CD4-positive, alpha-beta T cell (primary cell): Measurements from ENCODE around the gene GET3. TPM values are rescaled to one million over a fixed set of nuclear protein-coding genes. Genes with fewer than 3 reads are reported as not detected.
A peak's percentile ranks its signal among the peaks of the same experiment; 100 is the strongest.

Source experiments
- ATAC-seq: fragments of 200-7000 bp; cut with Tn5 transposase; one replicate; pipeline ENCODE4 v1.10.0; 2022; ENCODE audit warnings: mild to moderate bottlenecking; ENCODE audit not compliant: poor library complexity
- CTCF ChIA-PET: fragments of 350-600 bp; sonication (Branson Sonifier 250); formaldehyde crosslinking; loops from one replicate; lab custom pipeline; 2021; ENCODE audit warnings: antibody characterized with exemption, inconsistent platforms; lab: Charles Lee
- POLR2A ChIA-PET: fragments of 350-600 bp; sonication (Branson Sonifier 250); formaldehyde crosslinking; loops from one replicate; lab custom pipeline; 2021; ENCODE audit warnings: antibody characterized with exemption, inconsistent platforms; lab: Charles Lee
- DNase-seq, 14 experiments: peaks; one replicate each; pipeline ENCODE4 v3.0.0-alpha.2; 2013 to 2020; ENCODE audit warnings: mixed read lengths in 2 of 14
- H3K27ac ChIP-seq, 2 donors: one replicate each; pipeline versions ENCODE4 v1.5.1 to v1.7.0; 2013; ENCODE audit warnings: low read length in 2 of 2, low read depth in 1 of 2, mild to moderate bottlenecking in 1 of 2
- H3K27me3 ChIP-seq, 2 experiments: 1 replicate in 1 of 2; 2 replicates in 1 of 2; pipeline versions ENCODE4 v1.6.1 to v1.7.0; 2013; ENCODE audit warnings: low read length in 2 of 2, control low read depth in 1 of 2, mild to moderate bottlenecking in 1 of 2, moderate library complexity in 1 of 2; ENCODE audit not compliant: insufficient read depth in 2 of 2, control insufficient read depth in 1 of 2
- H3K36me3 ChIP-seq: one replicate; pipeline ENCODE4 v1.6.1; 2013; ENCODE audit warnings: low read length, control low read depth; ENCODE audit not compliant: insufficient read depth
- H3K4me1 ChIP-seq: one replicate; pipeline ENCODE4 v1.6.1; 2013; ENCODE audit warnings: low read length, control low read depth; ENCODE audit not compliant: insufficient read depth
- H3K4me3 ChIP-seq: one replicate; pipeline ENCODE4 v1.5.1; 2013; ENCODE audit warnings: mild to moderate bottlenecking, low read length, moderate library complexity
- H3K9me3 ChIP-seq, 2 experiments: 1 replicate in 1 of 2; 2 replicates in 1 of 2; pipeline versions ENCODE4 v1.6.1 to v1.7.0; 2013; ENCODE audit warnings: low read length in 2 of 2, mild to moderate bottlenecking in 2 of 2, control low read depth in 1 of 2, moderate library complexity in 1 of 2; ENCODE audit not compliant: control insufficient read depth in 1 of 2, insufficient read depth in 1 of 2
- H3K27ac Mint-ChIP-seq: one replicate; pipeline ENCODE4 v1.8.0; 2020; ENCODE audit warnings: mixed read lengths
- H3K27me3 Mint-ChIP-seq: one replicate; pipeline ENCODE4 v1.8.0; 2021; ENCODE audit warnings: mixed read lengths
- H3K36me3 Mint-ChIP-seq: one replicate; pipeline ENCODE4 v1.8.0; 2021; ENCODE audit warnings: low read depth, mixed read lengths
- H3K4me1 Mint-ChIP-seq: one replicate; pipeline ENCODE4 v1.8.0; 2021; ENCODE audit warnings: low read depth, mixed read lengths
- H3K4me3 Mint-ChIP-seq: one replicate; pipeline ENCODE4 v1.8.0; 2020; ENCODE audit warnings: mild to moderate bottlenecking, mixed read lengths
- H3K9me3 Mint-ChIP-seq: one replicate; pipeline ENCODE4 v1.8.0; 2020; ENCODE audit warnings: mixed read lengths
- CTCF ChIP-seq: fragments of 200-600 bp; IDR thresholded peaks from one replicate; pipeline ENCODE4 v1.8.0; 2022; ENCODE audit warnings: antibody characterized with exemption, mild to moderate bottlenecking
- intact Hi-C, 2 experiments: fragments of 100-400 bp; cut with DNase I in 1 of 2; cut with micrococcal nuclease in 1 of 2; formaldehyde crosslinking; loops; one replicate each; pipeline versions ENCODE4 v1.15.1 to v1.9.0; 2023 to 2025; cut with DNase I, micrococcal nuclease
- total RNA-seq, 174 experiments: library from RNA in 2 of 174; stranded (reverse) in 2 of 174; gene quantifications; one replicate each; pipeline ENCODE4 v1.2.3 and lab custom pipeline; 2021 to 2026

The GET3 gene
- total RNA-seq, 2 experiments from 2014 or later, result 13.9 to 14.5 TPM

DNA sequence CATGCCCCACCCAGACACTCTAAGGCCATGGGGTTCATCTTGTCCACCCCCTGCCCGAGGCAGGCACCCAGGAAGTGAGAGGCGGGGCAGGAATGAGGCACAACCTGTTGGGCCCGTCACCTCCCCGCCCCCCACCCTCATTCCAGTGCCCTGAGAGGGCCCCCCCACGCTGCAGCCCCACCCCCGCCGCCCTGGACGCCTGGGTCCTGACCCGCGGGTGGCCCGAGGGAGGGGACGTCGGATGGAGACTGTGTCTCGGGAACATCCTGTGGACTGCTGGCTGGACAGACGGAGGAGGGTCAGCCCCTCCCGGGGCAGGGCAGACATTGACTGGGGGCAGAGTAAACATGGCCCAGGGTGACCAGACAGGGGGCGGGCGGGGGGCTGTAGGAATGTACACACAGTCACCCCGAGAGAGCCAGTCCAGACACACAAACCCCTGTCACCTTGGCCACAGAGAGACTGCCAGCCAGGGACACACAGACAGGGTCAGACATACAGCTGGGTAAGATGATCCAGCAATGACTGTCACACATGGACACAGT is 46.6 kb downstream of the GET3 start:
- no peaks in the 10 kb centered on the region for H3K9me3 Mint-ChIP-seq
- POLR2A ChIA-PET, result interaction anchor here (1.3 to 3.9 kb wide), 2 partner anchors 9 to 10 kb away, joined by 3 to 348 read pairs; partner anchors contain the start of gene JUNB
- CTCF ChIA-PET, result interaction anchor here (1.8 kb wide), 1 partner anchor 9 kb away, joined by 14 read pairs; no protein-coding TSS in a partner anchor
- peak overlapping the region; percentile 74 for H3K4me3 Mint-ChIP-seq
- ATAC-seq (no peak), DNase-seq (peak in 4 of 14 experiments; percentile 26 to 61 (median 52))
- Histone ChIP-seq H3K27ac (peak overlapping the region; percentile 91 to 98), H3K4me1 (peaks cover 78% of the 10 kb centered on the region), H3K4me3 (no peak overlapping the region), H3K27me3 (no peaks in the 10 kb centered on the region), H3K9me3 (no peaks in the 10 kb centered on the region), H3K36me3 (no peaks in the 10 kb centered on the region)
- no peak for TF ChIP-seq CTCF
- H3K27me3 Mint-ChIP-seq, result no peaks in the 10 kb centered on the region
- intact Hi-C loops, result loop anchor here in 1 of 2 experiments (2.0 to 10.0 kb wide), 2 partner anchors 151 to 369 kb away; partner anchors contain the start of genes CALR and FARSA
- H3K36me3 Mint-ChIP-seq, result no peaks in the 10 kb centered on the region
- peaks cover 37% of the 10 kb centered on the region for H3K4me1 Mint-ChIP-seq
- no peak overlapping the region for H3K27ac Mint-ChIP-seq

- intact Hi-C loops, result loop anchor here in 1 of 2 experiments (10.0 kb wide), 1 partner anchor 150 kb away; the partner anchor contains the start of genes CALR and FARSA
- Histone ChIP-seq H3K36me3 (no peaks in the 10 kb centered on the region), H3K4me1 (peaks cover 78% of the 10 kb centered on the region), H3K27me3 (no peaks in the 10 kb centered on the region), H3K4me3 (no peak overlapping the region), H3K27ac (peak overlapping the region; percentile 91 to 98), H3K9me3 (no peaks in the 10 kb centered on the region)
- no peak for TF ChIP-seq CTCF
- H3K4me1 Mint-ChIP-seq, result peaks cover 38% of the 10 kb centered on the region
- H3K36me3 Mint-ChIP-seq, result no peaks in the 10 kb centered on the region
- H3K9me3 Mint-ChIP-seq, result no peaks in the 10 kb centered on the region
- H3K4me3 Mint-ChIP-seq, result no peak overlapping the region
- DNase-seq (peak in 6 of 14 experiments; percentile 26 to 75 (median 46)), ATAC-seq (peak; percentile 19)
- H3K27ac Mint-ChIP-seq, result no peak overlapping the region
- H3K27me3 Mint-ChIP-seq, result no peaks in the 10 kb centered on the region
- CTCF ChIA-PET, result no interaction called here
- POLR2A ChIA-PET, result no interaction called here
These were observed 47.1 kb downstream of the GET3 start for GRCh38 chr19:12784394-12784870.

DNA sequence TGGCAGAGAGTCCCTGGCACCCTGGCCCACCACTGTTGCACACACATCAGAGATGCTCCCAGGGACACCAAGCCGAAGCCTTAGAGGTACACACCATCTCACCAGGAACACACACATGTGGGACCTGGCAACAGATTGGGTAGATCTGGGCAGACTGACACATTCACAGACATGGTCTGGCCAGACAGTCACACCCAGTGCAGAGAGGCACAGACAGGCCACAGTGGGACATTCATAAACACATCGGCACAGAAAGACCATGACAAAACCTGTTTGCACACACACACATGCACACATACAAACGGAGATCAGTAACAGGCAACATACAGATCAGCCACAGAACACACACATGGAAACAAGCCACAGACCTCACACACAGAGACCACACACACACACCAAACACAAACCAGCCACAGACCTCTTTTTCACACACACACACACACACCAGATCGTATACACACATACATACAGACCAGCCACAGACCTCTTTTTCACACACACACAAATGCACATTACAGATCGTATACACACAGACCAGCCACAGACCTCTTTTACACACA is 47.7 kb downstream of the GET3 start:
- H3K27ac Mint-ChIP-seq, result no peak overlapping the region
- H3K9me3 Mint-ChIP-seq, result no peaks in the 10 kb centered on the region
- ChIA-PET CTCF (no interaction called here), POLR2A (no interaction called here)
- TF ChIP-seq CTCF, result no peak
- ATAC-seq (peak; percentile 0), DNase-seq (peak in 5 of 14 experiments; percentile 17 to 85 (median 72))
- no peaks in the 10 kb centered on the region for H3K36me3 ChIP-seq
- H3K9me3 ChIP-seq, result no peaks in the 10 kb centered on the region
- H3K27me3 Mint-ChIP-seq, result no peaks in the 10 kb centered on the region
- peak overlapping the region; percentile 91 to 98 for H3K27ac ChIP-seq
- no peak overlapping the region for H3K4me3 Mint-ChIP-seq
- intact Hi-C loops, result loop anchor here in 1 of 2 experiments (10.0 kb wide), 1 partner anchor 150 kb away; the partner anchor contains the start of genes CALR and FARSA
- no peaks in the 10 kb centered on the region for H3K27me3 ChIP-seq
- H3K4me3 ChIP-seq, result no peak overlapping the region
- no peaks in the 10 kb centered on the region for H3K36me3 Mint-ChIP-seq
- peaks cover 33% of the 10 kb centered on the region for H3K4me1 Mint-ChIP-seq
- H3K4me1 ChIP-seq, result peaks cover 78% of the 10 kb centered on the region
